ENCODE results near the gene TNK2. TPM values are rescaled to one million over a fixed set of nuclear protein-coding genes. Genes with fewer than 3 reads are reported as not detected.

Gene TNK2
- total RNA-seq, 2 donors from 2014 or later, result 26.5 to 38.6 TPM

- DNase-seq (ENCODE audit: low spot score), result no peak
- H3K9me3 ChIP-seq, result no peaks in the 10 kb centered on the region
- TF ChIP-seq, protein P1, sequence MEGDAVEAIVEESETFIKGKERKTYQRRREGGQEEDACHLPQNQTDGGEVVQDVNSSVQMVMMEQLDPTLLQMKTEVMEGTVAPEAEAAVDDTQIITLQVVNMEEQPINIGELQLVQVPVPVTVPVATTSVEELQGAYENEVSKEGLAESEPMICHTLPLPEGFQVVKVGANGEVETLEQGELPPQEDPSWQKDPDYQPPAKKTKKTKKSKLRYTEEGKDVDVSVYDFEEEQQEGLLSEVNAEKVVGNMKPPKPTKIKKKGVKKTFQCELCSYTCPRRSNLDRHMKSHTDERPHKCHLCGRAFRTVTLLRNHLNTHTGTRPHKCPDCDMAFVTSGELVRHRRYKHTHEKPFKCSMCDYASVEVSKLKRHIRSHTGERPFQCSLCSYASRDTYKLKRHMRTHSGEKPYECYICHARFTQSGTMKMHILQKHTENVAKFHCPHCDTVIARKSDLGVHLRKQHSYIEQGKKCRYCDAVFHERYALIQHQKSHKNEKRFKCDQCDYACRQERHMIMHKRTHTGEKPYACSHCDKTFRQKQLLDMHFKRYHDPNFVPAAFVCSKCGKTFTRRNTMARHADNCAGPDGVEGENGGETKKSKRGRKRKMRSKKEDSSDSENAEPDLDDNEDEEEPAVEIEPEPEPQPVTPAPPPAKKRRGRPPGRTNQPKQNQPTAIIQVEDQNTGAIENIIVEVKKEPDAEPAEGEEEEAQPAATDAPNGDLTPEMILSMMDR (IDR thresholded peaks at IDR 0.05), result no peak
- H3K27ac ChIP-seq, result peak overlapping the region; percentile 81 to 92
- no peaks in the 10 kb centered on the region for H3K36me3 ChIP-seq
- peak overlapping the region; percentile 64 to 79 for H3K4me3 ChIP-seq
- H3K4me1 ChIP-seq, result peaks cover 0 to 41% of the 10 kb centered on the region in 2 donors
- H3K27me3 ChIP-seq, result no peaks in the 10 kb centered on the region
Observed at GRCh38 chr3:195908694-195909581, 587 bp upstream of the TNK2 start.

GRCh38 chr3:195907684-195907933 lies 742 bp downstream of the TNK2 start:
- DNase-seq (ENCODE audit: low spot score), result no peak
- Histone ChIP-seq H3K9me3 (no peaks in the 10 kb centered on the region), H3K4me3 (peak overlapping the region; percentile 12 to 79), H3K27me3 (no peaks in the 10 kb centered on the region), H3K4me1 (peaks cover 0 to 41% of the 10 kb centered on the region in 2 donors), H3K36me3 (no peaks in the 10 kb centered on the region), H3K27ac (peak overlapping the region; percentile 81 to 92)
- TF ChIP-seq, protein P1 (IDR thresholded peaks at IDR 0.05), result no peak

GRCh38 chr3:195906865-195907683 lies 1.3 kb downstream of the TNK2 start:
- TF ChIP-seq, protein P1 (IDR thresholded peaks at IDR 0.05), result no peak
- Histone ChIP-seq H3K4me3 (peak overlapping the region; percentile 12 to 79), H3K27ac (peak overlapping the region; percentile 81 to 92), H3K27me3 (no peaks in the 10 kb centered on the region), H3K4me1 (peaks cover 0 to 43% of the 10 kb centered on the region in 2 donors), H3K9me3 (no peaks in the 10 kb centered on the region), H3K36me3 (no peaks in the 10 kb centered on the region)
- no peak for DNase-seq (ENCODE audit: low spot score)

- Histone ChIP-seq H3K27ac (peak overlapping the region; percentile 81 to 92), H3K27me3 (no peaks in the 10 kb centered on the region), H3K36me3 (no peaks in the 10 kb centered on the region), H3K4me1 (peaks cover 0 to 52% of the 10 kb centered on the region in 2 donors), H3K9me3 (no peaks in the 10 kb centered on the region), H3K4me3 (peak overlapping the region; percentile 12 to 79)
- TF ChIP-seq, protein P1 (IDR thresholded peaks at IDR 0.05), result no peak
- no peak for DNase-seq (ENCODE audit: low spot score)
Observed at GRCh38 chr3:195905970-195906864, 2.1 kb downstream of the TNK2 start.

DNA sequence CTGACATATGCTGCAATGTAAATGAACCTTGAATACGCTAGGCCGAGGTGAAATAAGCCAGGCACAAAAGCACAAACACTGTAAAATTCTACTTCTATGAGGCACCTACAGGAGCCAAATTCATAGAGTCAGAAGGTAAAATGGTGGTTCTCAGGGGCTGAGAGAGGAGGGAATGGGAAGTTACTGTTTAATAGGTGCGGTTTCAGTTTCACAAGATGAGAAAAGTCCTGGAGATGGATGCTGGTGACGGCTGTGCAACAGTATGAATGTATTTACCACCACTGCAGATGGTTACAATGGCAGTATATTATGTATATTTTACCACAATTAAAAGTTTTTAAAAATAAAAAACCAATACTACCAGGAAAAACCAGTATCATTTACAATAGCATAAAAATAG lies 4.0 kb downstream of the TNK2 start:
- no peak overlapping the region for H3K4me3 ChIP-seq
- TF ChIP-seq, protein P1 (IDR thresholded peaks at IDR 0.05), result no peak

More for the DNA sequence above, 4.0 kb downstream of the TNK2 start:
- Histone ChIP-seq H3K36me3 (no peaks in the 10 kb centered on the region), H3K4me1 (peaks cover 0 to 64% of the 10 kb centered on the region in 2 donors), H3K27ac (peak overlapping the region in 1 of 2 donors; percentile 92), H3K27me3 (no peaks in the 10 kb centered on the region), H3K9me3 (no peaks in the 10 kb centered on the region)
- DNase-seq (ENCODE audit: low spot score), result no peak

Measured in right atrium auricular region (tissue), 2 donors.